Effector memory CD4-positive, alpha-beta T cell (primary cell): ENCODE measurements around the gene FHIP1A.

Source experiments
- DNase-seq, 3 donors: peaks; one replicate each; pipeline ENCODE4 v3.0.0-alpha.2; 2020
- H3K27ac ChIP-seq: 2 replicates; pipeline ENCODE4 v1.7.0; 2013; ENCODE audit warnings: mild to moderate bottlenecking, low read length, moderate library complexity; ENCODE audit not compliant: insufficient read depth, poor library complexity, severe bottlenecking
- H3K27me3 ChIP-seq: replicated peaks from 2 replicates; pipeline ENCODE4 v1.7.0; 2013; ENCODE audit warnings: mild to moderate bottlenecking, low read length; ENCODE audit not compliant: insufficient read depth, control insufficient read depth, poor library complexity, severe bottlenecking
- H3K36me3 ChIP-seq: 2 replicates; pipeline ENCODE4 v1.7.0; 2013; ENCODE audit warnings: mild to moderate bottlenecking, low read length, moderate library complexity; ENCODE audit not compliant: control insufficient read depth, insufficient read depth
- H3K4me1 ChIP-seq: 2 replicates; pipeline ENCODE4 v1.7.0; 2013; ENCODE audit warnings: low read length, mild to moderate bottlenecking; ENCODE audit not compliant: control insufficient read depth, insufficient read depth, poor library complexity, severe bottlenecking
- H3K4me3 ChIP-seq: 2 replicates; pipeline ENCODE4 v1.7.0; 2013; ENCODE audit warnings: low read length, low read depth, mild to moderate bottlenecking; ENCODE audit not compliant: insufficient read depth, poor library complexity, severe bottlenecking
- H3K9me3 ChIP-seq: 2 replicates; pipeline ENCODE4 v1.7.0; 2013; ENCODE audit warnings: mild to moderate bottlenecking, low read length, moderate library complexity; ENCODE audit not compliant: control insufficient read depth

FHIP1A gene

DNA sequence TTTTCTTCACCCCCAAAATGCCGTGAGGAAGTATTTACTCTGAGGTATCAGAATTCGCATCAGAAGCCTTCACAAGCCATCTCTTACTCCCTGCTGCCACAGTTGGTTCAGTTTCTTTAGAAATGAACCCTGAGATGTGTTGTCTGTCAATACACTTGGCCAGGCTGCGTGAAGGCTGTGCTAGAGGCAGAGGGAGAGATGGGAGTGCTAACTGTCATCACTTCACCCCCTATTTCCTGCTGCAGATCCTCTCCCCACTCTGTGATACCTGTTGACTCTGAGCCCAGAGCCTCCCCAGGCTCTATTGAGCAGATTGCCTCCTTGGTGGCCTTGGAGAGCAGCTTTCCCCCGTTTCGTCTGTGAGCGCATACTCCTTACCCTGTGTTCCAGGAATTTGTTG lies 34.8 kb downstream of the FHIP1A start:
- Histone ChIP-seq H3K27me3 (no peaks in the 10 kb centered on the region), H3K4me3 (no peak overlapping the region), H3K4me1 (no peaks in the 10 kb centered on the region), H3K27ac (no peak overlapping the region), H3K9me3 (no peaks in the 10 kb centered on the region), H3K36me3 (no peaks in the 10 kb centered on the region)
- DNase-seq, result no peak

- Histone ChIP-seq H3K9me3 (no peaks in the 10 kb centered on the region), H3K4me1 (no peaks in the 10 kb centered on the region), H3K4me3 (no peak overlapping the region), H3K36me3 (no peaks in the 10 kb centered on the region), H3K27me3 (no peaks in the 10 kb centered on the region), H3K27ac (no peak overlapping the region)
- DNase-seq, result no peak
Measured at GRCh38 chr4:151446208-151446607, 37.2 kb downstream of the FHIP1A start.

- DNase-seq, result no peak
- Histone ChIP-seq H3K27me3 (no peaks in the 10 kb centered on the region), H3K4me1 (no peaks in the 10 kb centered on the region), H3K27ac (no peak overlapping the region), H3K9me3 (no peaks in the 10 kb centered on the region), H3K36me3 (no peaks in the 10 kb centered on the region), H3K4me3 (no peak overlapping the region)
Measured at GRCh38 chr4:151454513-151454912, 45.5 kb downstream of the FHIP1A start.

- DNase-seq, result no peak
- Histone ChIP-seq H3K27ac (no peak overlapping the region), H3K4me3 (no peak overlapping the region), H3K9me3 (no peaks in the 10 kb centered on the region), H3K4me1 (no peaks in the 10 kb centered on the region), H3K27me3 (no peaks in the 10 kb centered on the region), H3K36me3 (no peaks in the 10 kb centered on the region)
Measured at GRCh38 chr4:151455212-151455611, 46.2 kb downstream of the FHIP1A start.

DNA sequence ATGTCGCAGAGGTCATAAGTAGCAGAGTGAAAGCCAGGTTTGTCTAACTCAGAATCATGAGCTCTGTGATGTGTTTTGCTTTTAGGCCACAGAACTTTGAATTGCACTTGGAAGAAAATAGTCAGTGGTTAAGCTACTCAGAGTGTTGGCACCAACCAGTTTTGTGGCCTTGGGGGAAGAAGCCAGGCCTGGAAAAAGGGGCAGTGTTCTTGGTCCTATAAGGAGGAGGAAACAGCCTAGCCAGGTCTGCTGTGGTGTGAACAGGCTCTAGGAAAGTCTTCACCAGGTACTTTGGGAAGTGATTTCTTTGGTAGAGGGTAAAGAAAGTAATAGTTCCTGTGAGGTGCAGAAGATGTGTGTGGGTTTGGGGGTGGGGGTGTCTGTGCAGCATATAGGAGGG lies 49.2 kb downstream of the FHIP1A start:
- H3K27me3 ChIP-seq, result no peaks in the 10 kb centered on the region
- no peaks in the 10 kb centered on the region for H3K4me1 ChIP-seq
- DNase-seq, result no peak
- H3K9me3 ChIP-seq, result no peaks in the 10 kb centered on the region
- no peaks in the 10 kb centered on the region for H3K36me3 ChIP-seq
- no peak overlapping the region for H3K4me3 ChIP-seq
- H3K27ac ChIP-seq, result no peak overlapping the region
